WTC11 (cell line): Measurements from ENCODE around the gene KIF3B. TPM values are rescaled to one million over a fixed set of nuclear protein-coding genes. Genes with fewer than 3 reads are reported as not detected.

Source experiments
- ATAC-seq: fragments of 200-7000 bp; cut with Tn5 transposase; 2 replicates; pipeline ENCODE4 v1.10.0; 2021; ENCODE audit warnings: mild to moderate bottlenecking, moderate library complexity
- CTCF ChIA-PET: fragments of 300-600 bp; sonication (Branson Sonifier 250); formaldehyde crosslinking; loops from one replicate; lab custom pipeline; 2021; ENCODE audit warnings: antibody characterized with exemption; lab: Charles Lee
- POLR2A ChIA-PET: fragments of 350-600 bp; sonication (Branson Sonifier 250); formaldehyde crosslinking; loops from one replicate; lab custom pipeline; 2021; ENCODE audit warnings: antibody characterized with exemption; lab: Charles Lee
- DNase-seq: peaks from one replicate; pipeline ENCODE4 v3.0.0; 2021; ENCODE audit warnings: low spot score
- H3K27ac Mint-ChIP-seq: 2 replicates; pipeline ENCODE4 v1.8.0; 2021; ENCODE audit warnings: mixed read lengths
- H3K27me3 Mint-ChIP-seq: 2 replicates; pipeline ENCODE4 v1.8.0; 2021; ENCODE audit warnings: low read depth, mild to moderate bottlenecking, moderate library complexity, mixed read lengths
- H3K36me3 Mint-ChIP-seq: 2 replicates; pipeline ENCODE4 v1.8.0; 2021; ENCODE audit warnings: mixed read lengths
- H3K4me1 Mint-ChIP-seq: 2 replicates; pipeline ENCODE4 v1.8.0; 2022; ENCODE audit warnings: mixed read lengths
- H3K4me3 Mint-ChIP-seq: 2 replicates; pipeline ENCODE4 v1.8.0; 2021; ENCODE audit warnings: mild to moderate bottlenecking, moderate library complexity, mixed read lengths
- H3K9me3 Mint-ChIP-seq: 2 replicates; pipeline ENCODE4 v1.8.0; 2021; ENCODE audit warnings: mixed read lengths
- ELF4 ChIP-seq: sonication (generic); formaldehyde crosslinking; IDR thresholded peaks from 2 replicates; pipeline ENCODE4 v1.8.1; 2022; ENCODE audit warnings: low read depth, mild to moderate bottlenecking, moderate library complexity, missing genetic modification reagents
- FOXP1 ChIP-seq: sonication (generic); formaldehyde crosslinking; IDR thresholded peaks from 2 replicates; pipeline ENCODE4 v1.8.0; 2022; ENCODE audit warnings: missing genetic modification reagents, mild to moderate bottlenecking, moderate library complexity, borderline replicate concordance
- GABPB1 ChIP-seq: sonication (generic); formaldehyde crosslinking; IDR thresholded peaks from 2 replicates; pipeline ENCODE4 v1.8.1; 2023; ENCODE audit warnings: mild to moderate bottlenecking, missing genetic modification reagents
- IRF2 ChIP-seq: sonication (generic); formaldehyde crosslinking; IDR thresholded peaks from 2 replicates; pipeline ENCODE4 v1.8.0; 2022; ENCODE audit warnings: low read depth, missing genetic modification reagents, borderline replicate concordance
- JAZF1 ChIP-seq: fragments of 250-450 bp; sonication (Bioruptor Pico); IDR thresholded peaks from 2 replicates; pipeline ENCODE4 v1.9.0; 2021; ENCODE audit warnings: moderate library complexity, mild to moderate bottlenecking, inconsistent platforms
- MYBL2 ChIP-seq: sonication (generic); formaldehyde crosslinking; IDR thresholded peaks from 2 replicates; pipeline ENCODE4 v1.8.1; 2023; ENCODE audit warnings: mild to moderate bottlenecking, moderate library complexity, missing genetic modification reagents
- NFATC4 ChIP-seq: fragments of 250-450 bp; sonication (Bioruptor Pico); IDR thresholded peaks from 2 replicates; pipeline ENCODE4 v1.9.0; 2021; ENCODE audit warnings: mild to moderate bottlenecking
- RORB ChIP-seq: fragments of 250-450 bp; sonication (Bioruptor Pico); IDR thresholded peaks from 2 replicates; pipeline ENCODE4 v1.9.0; 2021; ENCODE audit warnings: mild to moderate bottlenecking
- SOX15 ChIP-seq: fragments of 250-450 bp; sonication (Bioruptor Pico); IDR thresholded peaks from 2 replicates; pipeline ENCODE4 v1.9.0; 2021; ENCODE audit warnings: mild to moderate bottlenecking
- SP1 ChIP-seq: sonication (generic); formaldehyde crosslinking; conservative IDR thresholded peaks from 2 replicates; pipeline ENCODE4 v1.8.1; 2022; ENCODE audit warnings: missing genetic modification reagents
- TCF7 ChIP-seq: sonication (generic); formaldehyde crosslinking; IDR thresholded peaks from 2 replicates; pipeline ENCODE4 v1.8.0; 2022; ENCODE audit warnings: mild to moderate bottlenecking, low read depth, missing genetic modification reagents, moderate library complexity
- TP53 ChIP-seq: sonication (generic); formaldehyde crosslinking; IDR thresholded peaks from 2 replicates; pipeline ENCODE4 v1.8.1; 2023; ENCODE audit warnings: mild to moderate bottlenecking, missing genetic modification reagents
- ZBTB21 ChIP-seq: sonication (generic); formaldehyde crosslinking; IDR thresholded peaks from 2 replicates; pipeline ENCODE4 v1.8.1; 2023; ENCODE audit warnings: mild to moderate bottlenecking, missing genetic modification reagents, borderline replicate concordance
- ZNF671 ChIP-seq: fragments of 250-450 bp; sonication (Bioruptor Pico); IDR thresholded peaks from 2 replicates; pipeline ENCODE4 v1.8.0; 2021; ENCODE audit warnings: mild to moderate bottlenecking
- total RNA-seq: library from RNA; stranded (reverse); gene quantifications from 3 replicates; pipeline ENCODE4 v1.2.3, GENCODE V29; 2021
- TF ChIP-seq, protein P1 (sequence below): sonication (generic); formaldehyde crosslinking; IDR thresholded peaks from 2 replicates; pipeline ENCODE4 v1.8.0; 2022; ENCODE audit warnings: mild to moderate bottlenecking, missing genetic modification reagents
- TF ChIP-seq, protein P2 (sequence below): sonication (generic); formaldehyde crosslinking; conservative IDR thresholded peaks from 2 replicates; pipeline ENCODE4 v1.8.1; 2022; ENCODE audit warnings: mild to moderate bottlenecking, missing genetic modification reagents
- TF ChIP-seq, protein P3 (sequence below): sonication (generic); formaldehyde crosslinking; IDR thresholded peaks from 2 replicates; pipeline ENCODE4 v1.8.1; 2022; ENCODE audit warnings: low read depth, missing genetic modification reagents, borderline replicate concordance
- TF ChIP-seq, protein P4 (sequence below): sonication (generic); formaldehyde crosslinking; conservative IDR thresholded peaks from 2 replicates; pipeline ENCODE4 v1.8.1; 2023; ENCODE audit warnings: mild to moderate bottlenecking, low read depth, missing genetic modification reagents, moderate library complexity
- TF ChIP-seq, protein P5 (sequence below): fragments of 250-450 bp; sonication (Bioruptor Pico); IDR thresholded peaks from 2 replicates; pipeline ENCODE4 v1.9.0; 2021; ENCODE audit warnings: mild to moderate bottlenecking, borderline replicate concordance

The KIF3B gene
- total RNA-seq, 1 experiment from 2014 or later: 21.5 TPM

DNA sequence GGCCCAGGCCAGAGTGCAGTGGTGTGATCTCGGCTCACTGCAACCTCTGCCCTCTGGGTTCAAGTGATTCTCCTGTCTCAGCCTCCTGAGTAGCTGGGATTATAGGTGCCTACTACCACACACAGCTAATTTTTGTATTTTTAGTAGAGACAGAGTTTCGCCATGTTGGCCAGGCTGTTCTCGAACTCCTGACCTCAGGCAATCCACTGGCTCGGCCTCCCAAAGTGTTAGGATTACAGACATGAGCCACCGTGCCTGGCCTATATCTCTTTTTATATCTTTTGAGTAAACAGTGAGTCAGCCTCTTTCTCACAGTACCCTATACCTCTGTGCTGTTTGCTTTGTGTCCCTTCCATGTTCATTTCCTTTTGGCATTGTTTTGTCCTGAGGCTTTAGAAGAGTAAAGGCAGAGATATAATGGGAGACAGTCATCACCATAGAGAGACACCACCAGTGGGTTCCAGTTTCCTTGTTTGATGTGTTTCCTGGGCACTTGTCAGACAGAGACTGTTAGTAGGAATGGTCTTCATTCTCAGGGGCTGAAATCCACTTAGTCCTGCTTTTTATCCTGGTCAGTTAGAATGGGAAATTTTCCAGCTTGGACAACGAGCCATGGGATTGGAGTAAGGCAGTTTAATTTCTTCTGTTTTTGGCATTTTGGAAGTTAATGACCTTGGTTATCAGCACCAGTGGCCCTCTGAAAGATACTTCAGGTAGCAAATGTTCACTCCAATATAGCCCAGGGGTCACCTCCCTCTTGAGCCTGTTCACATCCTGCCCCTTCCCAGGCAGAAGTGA lies 48.5 kb downstream of the KIF3B start:
- H3K9me3 Mint-ChIP-seq: no peaks in the 10 kb centered on the region
- POLR2A ChIA-PET: interaction anchor here (0.5 kb wide), 1 partner anchor 159 kb away, joined by 3 read pairs; no protein-coding TSS in a partner anchor
- H3K4me1 Mint-ChIP-seq: no peaks in the 10 kb centered on the region
- TF ChIP-seq, protein P1, sequence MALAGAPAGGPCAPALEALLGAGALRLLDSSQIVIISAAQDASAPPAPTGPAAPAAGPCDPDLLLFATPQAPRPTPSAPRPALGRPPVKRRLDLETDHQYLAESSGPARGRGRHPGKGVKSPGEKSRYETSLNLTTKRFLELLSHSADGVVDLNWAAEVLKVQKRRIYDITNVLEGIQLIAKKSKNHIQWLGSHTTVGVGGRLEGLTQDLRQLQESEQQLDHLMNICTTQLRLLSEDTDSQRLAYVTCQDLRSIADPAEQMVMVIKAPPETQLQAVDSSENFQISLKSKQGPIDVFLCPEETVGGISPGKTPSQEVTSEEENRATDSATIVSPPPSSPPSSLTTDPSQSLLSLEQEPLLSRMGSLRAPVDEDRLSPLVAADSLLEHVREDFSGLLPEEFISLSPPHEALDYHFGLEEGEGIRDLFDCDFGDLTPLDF (CRISPR knock-in tag): no peak
- no peak for TF ChIP-seq ELF4 (CRISPR knock-in tag)
- TF ChIP-seq GABPB1 (CRISPR knock-in tag): peak; percentile 74
- no peak for TF ChIP-seq ZBTB21 (CRISPR knock-in tag)
- TF ChIP-seq ZNF671 (CRISPR knock-in tag): no peak
- TF ChIP-seq NFATC4 (CRISPR knock-in tag): no peak
- TF ChIP-seq TCF7: no peak
- H3K27ac Mint-ChIP-seq: no peak overlapping the region
- H3K36me3 Mint-ChIP-seq: 0 out of 2 replicates have a peak, but pooled peaks cover 2% of the 10 kb centered on the region
- no peaks in the 10 kb centered on the region for H3K27me3 Mint-ChIP-seq
- DNase-seq (no peak), ATAC-seq (no peak)
- no peak overlapping the region for H3K4me3 Mint-ChIP-seq
- CTCF ChIA-PET: no interaction called here

DNA sequence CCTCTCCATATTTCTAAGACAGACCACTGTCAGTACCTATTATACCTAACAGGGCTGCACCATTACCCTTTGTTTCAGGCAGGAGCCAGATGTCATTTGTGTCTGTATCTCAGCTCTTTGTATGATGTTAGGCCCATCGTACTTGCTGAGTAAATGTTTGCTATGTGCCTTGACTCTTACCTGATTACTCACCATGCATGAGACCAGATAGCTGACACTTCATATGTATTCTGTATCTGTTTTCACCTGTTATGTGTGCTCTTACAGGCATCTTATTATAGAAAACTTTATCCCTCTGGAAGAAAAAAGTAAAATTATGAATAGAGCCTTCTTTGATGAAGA lies 49.0 kb downstream of the KIF3B start:
- no peak overlapping the region for H3K27ac Mint-ChIP-seq
- H3K27me3 Mint-ChIP-seq: no peaks in the 10 kb centered on the region

DNA sequence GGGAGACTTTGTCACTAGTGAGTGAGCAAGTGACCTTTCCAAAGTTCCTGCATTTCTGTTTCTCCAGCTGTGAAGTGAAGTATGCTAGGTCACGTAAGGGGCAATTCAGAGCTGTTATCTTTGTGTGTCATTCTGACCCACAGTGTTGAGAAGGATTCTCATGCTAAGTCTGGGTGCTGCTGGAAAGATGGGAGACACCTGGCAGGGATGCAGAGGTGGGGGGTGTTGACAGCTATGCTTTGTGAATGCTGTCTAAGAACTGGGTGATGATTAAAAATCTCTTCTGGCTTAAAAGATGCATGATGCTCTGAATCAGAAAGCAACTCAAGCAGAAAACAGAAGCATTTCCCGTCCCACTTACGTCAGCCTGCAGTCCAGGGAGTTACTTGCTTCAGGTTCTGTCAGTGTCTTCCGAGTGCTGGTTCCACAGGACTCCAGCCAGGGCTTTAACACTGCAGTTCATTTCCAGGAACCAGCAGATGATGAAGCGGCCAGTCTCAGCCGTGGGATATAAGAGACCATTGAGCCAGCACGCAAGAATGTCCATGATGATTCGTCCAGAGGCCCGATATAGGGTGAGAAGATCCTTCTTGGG lies 49.7 kb downstream of the KIF3B start:
- DNase-seq: no peak
- Mint-ChIP-seq H3K4me1 (no peaks in the 10 kb centered on the region), H3K27me3 (no peaks in the 10 kb centered on the region), H3K36me3 (peaks cover 7% of the 10 kb centered on the region; the same call in 1 of the 2 replicates), H3K27ac (no peak overlapping the region), H3K4me3 (no peak overlapping the region), H3K9me3 (no peaks in the 10 kb centered on the region)
- no peak for ATAC-seq
- ChIA-PET POLR2A (no interaction called here), CTCF (no interaction called here)
- TF ChIP-seq, protein P2, sequence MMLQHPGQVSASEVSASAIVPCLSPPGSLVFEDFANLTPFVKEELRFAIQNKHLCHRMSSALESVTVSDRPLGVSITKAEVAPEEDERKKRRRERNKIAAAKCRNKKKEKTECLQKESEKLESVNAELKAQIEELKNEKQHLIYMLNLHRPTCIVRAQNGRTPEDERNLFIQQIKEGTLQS (CRISPR knock-in tag): no peak
- no peak for TF ChIP-seq FOXP1 (CRISPR knock-in tag)
- no peak for TF ChIP-seq SP1 (CRISPR knock-in tag)
- TF ChIP-seq RORB (CRISPR knock-in tag): no peak
- no peak for TF ChIP-seq JAZF1 (CRISPR knock-in tag)
- TF ChIP-seq TP53 (CRISPR knock-in tag): no peak
- no peak for TF ChIP-seq MYBL2 (CRISPR knock-in tag)
- TF ChIP-seq, protein P3, sequence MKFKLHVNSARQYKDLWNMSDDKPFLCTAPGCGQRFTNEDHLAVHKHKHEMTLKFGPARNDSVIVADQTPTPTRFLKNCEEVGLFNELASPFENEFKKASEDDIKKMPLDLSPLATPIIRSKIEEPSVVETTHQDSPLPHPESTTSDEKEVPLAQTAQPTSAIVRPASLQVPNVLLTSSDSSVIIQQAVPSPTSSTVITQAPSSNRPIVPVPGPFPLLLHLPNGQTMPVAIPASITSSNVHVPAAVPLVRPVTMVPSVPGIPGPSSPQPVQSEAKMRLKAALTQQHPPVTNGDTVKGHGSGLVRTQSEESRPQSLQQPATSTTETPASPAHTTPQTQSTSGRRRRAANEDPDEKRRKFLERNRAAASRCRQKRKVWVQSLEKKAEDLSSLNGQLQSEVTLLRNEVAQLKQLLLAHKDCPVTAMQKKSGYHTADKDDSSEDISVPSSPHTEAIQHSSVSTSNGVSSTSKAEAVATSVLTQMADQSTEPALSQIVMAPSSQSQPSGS (CRISPR knock-in tag): no peak
- TF ChIP-seq SOX15 (CRISPR knock-in tag): no peak
- no peak for TF ChIP-seq ZBTB21 (CRISPR knock-in tag)
- TF ChIP-seq IRF2 (CRISPR knock-in tag): no peak
- TF ChIP-seq, protein P4, sequence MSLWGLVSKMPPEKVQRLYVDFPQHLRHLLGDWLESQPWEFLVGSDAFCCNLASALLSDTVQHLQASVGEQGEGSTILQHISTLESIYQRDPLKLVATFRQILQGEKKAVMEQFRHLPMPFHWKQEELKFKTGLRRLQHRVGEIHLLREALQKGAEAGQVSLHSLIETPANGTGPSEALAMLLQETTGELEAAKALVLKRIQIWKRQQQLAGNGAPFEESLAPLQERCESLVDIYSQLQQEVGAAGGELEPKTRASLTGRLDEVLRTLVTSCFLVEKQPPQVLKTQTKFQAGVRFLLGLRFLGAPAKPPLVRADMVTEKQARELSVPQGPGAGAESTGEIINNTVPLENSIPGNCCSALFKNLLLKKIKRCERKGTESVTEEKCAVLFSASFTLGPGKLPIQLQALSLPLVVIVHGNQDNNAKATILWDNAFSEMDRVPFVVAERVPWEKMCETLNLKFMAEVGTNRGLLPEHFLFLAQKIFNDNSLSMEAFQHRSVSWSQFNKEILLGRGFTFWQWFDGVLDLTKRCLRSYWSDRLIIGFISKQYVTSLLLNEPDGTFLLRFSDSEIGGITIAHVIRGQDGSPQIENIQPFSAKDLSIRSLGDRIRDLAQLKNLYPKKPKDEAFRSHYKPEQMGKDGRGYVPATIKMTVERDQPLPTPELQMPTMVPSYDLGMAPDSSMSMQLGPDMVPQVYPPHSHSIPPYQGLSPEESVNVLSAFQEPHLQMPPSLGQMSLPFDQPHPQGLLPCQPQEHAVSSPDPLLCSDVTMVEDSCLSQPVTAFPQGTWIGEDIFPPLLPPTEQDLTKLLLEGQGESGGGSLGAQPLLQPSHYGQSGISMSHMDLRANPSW (CRISPR knock-in tag): no peak

More for the DNA sequence above, 49.0 kb downstream of the KIF3B start:
- H3K4me1 Mint-ChIP-seq: no peaks in the 10 kb centered on the region
- TF ChIP-seq, protein P5, sequence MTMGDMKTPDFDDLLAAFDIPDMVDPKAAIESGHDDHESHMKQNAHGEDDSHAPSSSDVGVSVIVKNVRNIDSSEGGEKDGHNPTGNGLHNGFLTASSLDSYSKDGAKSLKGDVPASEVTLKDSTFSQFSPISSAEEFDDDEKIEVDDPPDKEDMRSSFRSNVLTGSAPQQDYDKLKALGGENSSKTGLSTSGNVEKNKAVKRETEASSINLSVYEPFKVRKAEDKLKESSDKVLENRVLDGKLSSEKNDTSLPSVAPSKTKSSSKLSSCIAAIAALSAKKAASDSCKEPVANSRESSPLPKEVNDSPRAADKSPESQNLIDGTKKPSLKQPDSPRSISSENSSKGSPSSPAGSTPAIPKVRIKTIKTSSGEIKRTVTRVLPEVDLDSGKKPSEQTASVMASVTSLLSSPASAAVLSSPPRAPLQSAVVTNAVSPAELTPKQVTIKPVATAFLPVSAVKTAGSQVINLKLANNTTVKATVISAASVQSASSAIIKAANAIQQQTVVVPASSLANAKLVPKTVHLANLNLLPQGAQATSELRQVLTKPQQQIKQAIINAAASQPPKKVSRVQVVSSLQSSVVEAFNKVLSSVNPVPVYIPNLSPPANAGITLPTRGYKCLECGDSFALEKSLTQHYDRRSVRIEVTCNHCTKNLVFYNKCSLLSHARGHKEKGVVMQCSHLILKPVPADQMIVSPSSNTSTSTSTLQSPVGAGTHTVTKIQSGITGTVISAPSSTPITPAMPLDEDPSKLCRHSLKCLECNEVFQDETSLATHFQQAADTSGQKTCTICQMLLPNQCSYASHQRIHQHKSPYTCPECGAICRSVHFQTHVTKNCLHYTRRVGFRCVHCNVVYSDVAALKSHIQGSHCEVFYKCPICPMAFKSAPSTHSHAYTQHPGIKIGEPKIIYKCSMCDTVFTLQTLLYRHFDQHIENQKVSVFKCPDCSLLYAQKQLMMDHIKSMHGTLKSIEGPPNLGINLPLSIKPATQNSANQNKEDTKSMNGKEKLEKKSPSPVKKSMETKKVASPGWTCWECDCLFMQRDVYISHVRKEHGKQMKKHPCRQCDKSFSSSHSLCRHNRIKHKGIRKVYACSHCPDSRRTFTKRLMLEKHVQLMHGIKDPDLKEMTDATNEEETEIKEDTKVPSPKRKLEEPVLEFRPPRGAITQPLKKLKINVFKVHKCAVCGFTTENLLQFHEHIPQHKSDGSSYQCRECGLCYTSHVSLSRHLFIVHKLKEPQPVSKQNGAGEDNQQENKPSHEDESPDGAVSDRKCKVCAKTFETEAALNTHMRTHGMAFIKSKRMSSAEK (CRISPR knock-in tag): no peak
- peak; percentile 20; the same call in 1 of the 2 replicates for TF ChIP-seq GABPB1 (CRISPR knock-in tag)
- CTCF ChIA-PET: no interaction called here
- H3K9me3 Mint-ChIP-seq: no peaks in the 10 kb centered on the region
- H3K4me3 Mint-ChIP-seq: no peak overlapping the region
- DNase-seq (no peak), ATAC-seq (no peak)
- POLR2A ChIA-PET: no interaction called here
- 0 out of 2 replicates have a peak, but pooled peaks cover 2% of the 10 kb centered on the region for H3K36me3 Mint-ChIP-seq
